Measurements from ENCODE around the gene RILP. TPM values are rescaled to one million over a fixed set of nuclear protein-coding genes. Genes with fewer than 3 reads are reported as not detected.

Gene RILP
- total and polyA plus RNA-seq, 10 of the 15 experiments (the other 5 are each of a cell fraction or from before 2014, with no cell fraction given): 0.60 to 6.1 (median 3.3) TPM; not detected in 1

- in situ Hi-C loops (cut with MboI) (no loop called here), intact Hi-C loops (cut with micrococcal nuclease; ENCODE audit: unreplicated experiment) (no loop called here)
- 79% methylated on average over 16 of the region's 16 CpGs for WGBS (ENCODE audit: insufficient coverage, insufficient replicate concordance, low lambda C conversion rate, missing lambda C conversion rate)
- H3K4me2 ChIP-seq (ENCODE audit: control insufficient read depth, insufficient read depth): no peak overlapping the region
- H3K9ac ChIP-seq (ENCODE audit: control insufficient read depth, insufficient read depth, low read length): no peak overlapping the region
- ATAC-seq (no peak), FAIRE-seq (no peak), DNase-seq (ENCODE audit: low read depth, low spot score) (no peak)
- H3K36me3 ChIP-seq (ENCODE audit: control insufficient read depth in 2 of 2, insufficient read depth in 2 of 2, low read length in 1 of 2): no peaks in the 10 kb centered on the region
- BruUV-seq (replicated peaks): no TSS peak
- H2AFZ ChIP-seq (ENCODE audit: control insufficient read depth, low read depth, low read length): no peak overlapping the region
- H3K27me3 ChIP-seq (replicated peaks in 1 of 2; ENCODE audit: control insufficient read depth in 2 of 2, insufficient read depth in 2 of 2, low read length in 1 of 2): no peaks in the 10 kb centered on the region
- CTCF ChIA-PET: interaction anchor here (0.6 kb wide), 1 partner anchor 250 kb away, joined by 3 read pairs; no protein-coding TSS in a partner anchor
- no peaks in the 10 kb centered on the region for H3K9me3 ChIP-seq (replicated peaks; ENCODE audit: control insufficient read depth, insufficient read depth, low read length)
- POLR2A ChIA-PET: interaction anchor here (1.8 kb wide), 1 partner anchor 13 kb away, joined by 3 read pairs; no protein-coding TSS in a partner anchor
- no peak overlapping the region for H3K4me3 ChIP-seq
- no peaks in the 10 kb centered on the region for H4K20me1 ChIP-seq (ENCODE audit: control insufficient read depth, insufficient read depth)
- RAD21 ChIA-PET (ENCODE audit: unreplicated experiment): no interaction called here
- SMC1A ChIA-PET (ENCODE audit: uncharacterized antibody, unreplicated experiment): interaction anchor here (2.3 kb wide), 1 partner anchor 13 kb away, joined by 6 read pairs; no protein-coding TSS in a partner anchor
- H3K4me1 ChIP-seq (ENCODE audit: control insufficient read depth, insufficient read depth, low read length): peaks cover 10% of the 10 kb centered on the region
- no peaks in the 10 kb centered on the region for H3K79me2 ChIP-seq (ENCODE audit: control insufficient read depth, insufficient read depth, low read length)
- H3K27ac ChIP-seq (ENCODE audit: control insufficient read depth, insufficient read depth): no peak overlapping the region
- TF ChIP-seq KLF5 (IDR thresholded peaks at IDR 0.05; ENCODE audit: partially characterized antibody): no peak
- no peak for TF ChIP-seq EZH2 (IDR thresholded peaks at IDR 0.05; ENCODE audit: borderline replicate concordance, control insufficient read depth, low read depth, low read length)
- TF ChIP-seq ZNF207 (IDR thresholded peaks at IDR 0.05; ENCODE audit: borderline replicate concordance): no peak
- no peak for TF ChIP-seq ZNF622 (IDR thresholded peaks at IDR 0.05)
- TF ChIP-seq NBN (IDR thresholded peaks at IDR 0.05): no peak
- TF ChIP-seq MXI1 (IDR thresholded peaks at IDR 0.05; ENCODE audit: low read depth, low read length): no peak
- TF ChIP-seq EED (IDR thresholded peaks at IDR 0.05; ENCODE audit: low read depth): no peak
- TF ChIP-seq SMAD1 (IDR thresholded peaks at IDR 0.05; ENCODE audit: low read depth, partially characterized antibody): no peak
- no peak for TF ChIP-seq TCF12 (IDR thresholded peaks at IDR 0.05; ENCODE audit: low read depth, low read length)
- no peak for TF ChIP-seq FOS (IDR thresholded peaks at IDR 0.05; ENCODE audit: borderline replicate concordance, extremely low read depth, insufficient read length)
- no peak for TF ChIP-seq YBX1 (IDR thresholded peaks at IDR 0.05)
- TF ChIP-seq, protein P1, sequence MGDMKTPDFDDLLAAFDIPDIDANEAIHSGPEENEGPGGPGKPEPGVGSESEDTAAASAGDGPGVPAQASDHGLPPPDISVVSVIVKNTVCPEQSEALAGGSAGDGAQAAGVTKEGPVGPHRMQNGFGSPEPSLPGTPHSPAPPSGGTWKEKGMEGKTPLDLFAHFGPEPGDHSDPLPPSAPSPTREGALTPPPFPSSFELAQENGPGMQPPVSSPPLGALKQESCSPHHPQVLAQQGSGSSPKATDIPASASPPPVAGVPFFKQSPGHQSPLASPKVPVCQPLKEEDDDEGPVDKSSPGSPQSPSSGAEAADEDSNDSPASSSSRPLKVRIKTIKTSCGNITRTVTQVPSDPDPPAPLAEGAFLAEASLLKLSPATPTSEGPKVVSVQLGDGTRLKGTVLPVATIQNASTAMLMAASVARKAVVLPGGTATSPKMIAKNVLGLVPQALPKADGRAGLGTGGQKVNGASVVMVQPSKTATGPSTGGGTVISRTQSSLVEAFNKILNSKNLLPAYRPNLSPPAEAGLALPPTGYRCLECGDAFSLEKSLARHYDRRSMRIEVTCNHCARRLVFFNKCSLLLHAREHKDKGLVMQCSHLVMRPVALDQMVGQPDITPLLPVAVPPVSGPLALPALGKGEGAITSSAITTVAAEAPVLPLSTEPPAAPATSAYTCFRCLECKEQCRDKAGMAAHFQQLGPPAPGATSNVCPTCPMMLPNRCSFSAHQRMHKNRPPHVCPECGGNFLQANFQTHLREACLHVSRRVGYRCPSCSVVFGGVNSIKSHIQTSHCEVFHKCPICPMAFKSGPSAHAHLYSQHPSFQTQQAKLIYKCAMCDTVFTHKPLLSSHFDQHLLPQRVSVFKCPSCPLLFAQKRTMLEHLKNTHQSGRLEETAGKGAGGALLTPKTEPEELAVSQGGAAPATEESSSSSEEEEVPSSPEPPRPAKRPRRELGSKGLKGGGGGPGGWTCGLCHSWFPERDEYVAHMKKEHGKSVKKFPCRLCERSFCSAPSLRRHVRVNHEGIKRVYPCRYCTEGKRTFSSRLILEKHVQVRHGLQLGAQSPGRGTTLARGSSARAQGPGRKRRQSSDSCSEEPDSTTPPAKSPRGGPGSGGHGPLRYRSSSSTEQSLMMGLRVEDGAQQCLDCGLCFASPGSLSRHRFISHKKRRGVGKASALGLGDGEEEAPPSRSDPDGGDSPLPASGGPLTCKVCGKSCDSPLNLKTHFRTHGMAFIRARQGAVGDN (IDR thresholded peaks at IDR 0.05): no peak
- TF ChIP-seq SREBF1 (IDR thresholded peaks at IDR 0.05; ENCODE audit: low read length): no peak
- TF ChIP-seq TAF1 (IDR thresholded peaks at IDR 0.05; ENCODE audit: borderline replicate concordance, low read depth, low read length): no peak
- no peak for TF ChIP-seq IRF3 (IDR thresholded peaks at IDR 0.05)
- no peak for TF ChIP-seq CHD1 (IDR thresholded peaks at IDR 0.05; ENCODE audit: low read depth, low read length)
- TF ChIP-seq CHD4 (IDR thresholded peaks at IDR 0.05): no peak
- no peak for TF ChIP-seq CBFB (IDR thresholded peaks at IDR 0.05; ENCODE audit: low read depth)
Observed at GRCh38 chr17:1612400-1612799, 37.3 kb downstream of the RILP start.

All from GM12878 (cell line).